SW 1271 (cell line): ENCODE measurements around the gene THAP7.

Source experiments
- DNase-seq, 2 experiments: peaks; one replicate each; lab custom pipeline; 2025; lab: John Stamatoyannopoulos, UW

Gene THAP7

GRCh38 chr22:21030621-21031544 is 29.0 kb upstream of the THAP7 start:
- DNase-seq = no peak

GRCh38 chr22:21030032-21030431 is 28.1 kb upstream of the THAP7 start:
- no peak for DNase-seq

- DNase-seq = no peak
Observed at GRCh38 chr22:21029486-21030025, 27.6 kb upstream of the THAP7 start.

GRCh38 chr22:21028277-21029251 is 26.6 kb upstream of the THAP7 start:
- DNase-seq = no peak

- no peak for DNase-seq
Observed at GRCh38 chr22:21026783-21027692, 25.1 kb upstream of the THAP7 start.

GRCh38 chr22:21025763-21026755 is 24.1 kb upstream of the THAP7 start:
- DNase-seq = no peak

- no peak for DNase-seq
Observed at GRCh38 chr22:21025266-21025665, 23.3 kb upstream of the THAP7 start.

GRCh38 chr22:21022955-21023614 is 21.2 kb upstream of the THAP7 start:
- DNase-seq = no peak

- DNase-seq = no peak
Observed at GRCh38 chr22:21022507-21022906, 20.6 kb upstream of the THAP7 start.

GRCh38 chr22:21020802-21021429 is 19.0 kb upstream of the THAP7 start:
- no peak for DNase-seq

- DNase-seq = no peak
Observed at GRCh38 chr22:21018314-21018713, 16.4 kb upstream of the THAP7 start.

- no peak for DNase-seq
Observed at GRCh38 chr22:21016644-21017420, 14.9 kb upstream of the THAP7 start.

- DNase-seq = no peak
Observed at GRCh38 chr22:21015466-21016006, 13.6 kb upstream of the THAP7 start.

- DNase-seq = peak in 1 of 2 experiments; percentile 13
Observed at GRCh38 chr22:21014726-21015465, 13.0 kb upstream of the THAP7 start, which contains the start of gene P2RX6. P2RX6 (plus strand) TSS chr22:21015165; CDS start chr22:21015175, 10 bp downstream.

GRCh38 chr22:21014202-21014725 is 12.3 kb upstream of the THAP7 start:
- peak; percentile 37 to 86 for DNase-seq

- no peak for DNase-seq
Observed at GRCh38 chr22:21013657-21014201, 11.8 kb upstream of the THAP7 start.
